Spleen (tissue), 7 donors: Measurements from ENCODE around the gene HECTD3.

Experiments
- CTCF ChIP-seq, 11 experiments: fragments of 200-600 bp in 7 of 11; fragments of 450-650 bp in 4 of 11; sonication (generic) in 4 of 11; IDR thresholded peaks in 8 of 11; conservative IDR thresholded peaks in 3 of 11; 1 replicate in 7 of 11; 2 replicates in 4 of 11; pipeline versions ENCODE4 v1.4.0 to v1.8.0; 2016 to 2021; ENCODE audit warnings: antibody characterized with exemption in 11 of 11, inconsistent platforms in 4 of 11, mild to moderate bottlenecking in 1 of 11
- POLR2A ChIP-seq, 3 donors: fragments of 450-650 bp; IDR thresholded peaks; one replicate each; pipeline ENCODE4 v1.5.1; 2017; ENCODE audit warnings: antibody characterized with exemption in 3 of 3, mild to moderate bottlenecking in 1 of 3
- POLR2AphosphoS5 ChIP-seq, 3 donors: sonication (generic); formaldehyde crosslinking; IDR thresholded peaks; one replicate each; pipeline ENCODE4 v1.5.1; 2017; ENCODE audit warnings: antibody characterized with exemption in 3 of 3
- donor health status: DM: no; HTN: no; CAD: no; lungs with moderate emphysema.
- donor health status: DM: no; HTN: no; CAD: no.
- donor health status: DM: no; HTN: no; CAD: no.

GRCh38 chr1:44962729-44963128, 48.4 kb downstream of the HECTD3 start:
- TF ChIP-seq CTCF (IDR thresholded peaks at IDR 0.05 in 8 of 11, conservative IDR thresholded peaks at IDR 0.05 in 3 of 11) (no peak), POLR2A (IDR thresholded peaks at IDR 0.05) (no peak), POLR2AphosphoS5 (IDR thresholded peaks at IDR 0.05) (no peak)
